ENCODE results near the gene G6PC1. TPM values are rescaled to one million over a fixed set of nuclear protein-coding genes. Genes with fewer than 3 reads are reported as not detected.
A peak's percentile ranks its signal among the peaks of the same experiment; 100 is the strongest.

G6PC1 gene
- total and polyA plus RNA-seq, 2 of the 13 experiments (the other 11 are each of a cell fraction or from before 2014, with no cell fraction given), result 1.7 to 37.9 TPM

GRCh38 chr17:42920106-42920900, 19.7 kb downstream of the G6PC1 start (continued):
- TF ChIP-seq CTCF (CRISPR knock-in tag; IDR thresholded peaks at IDR 0.05), result peak; percentile 29; the same call in 1 of the 2 replicates
- TF ChIP-seq MAX (IDR thresholded peaks at IDR 0.05), result 0 out of 2 replicates have a peak, but pooled peaks have one; percentile 39
- peak; percentile 64 for TF ChIP-seq IRF2 (CRISPR knock-in tag; IDR thresholded peaks at IDR 0.05)
- peak; percentile 61 for TF ChIP-seq ZEB1 (IDR thresholded peaks at IDR 0.05; ENCODE audit: insufficient replicate concordance, low read depth)
- peak; percentile 26; the same call in 1 of the 2 replicates for TF ChIP-seq ZBTB20 (CRISPR knock-in tag; IDR thresholded peaks at IDR 0.05; ENCODE audit: borderline replicate concordance, low read depth)
- TF ChIP-seq ZNF260 (CRISPR knock-in tag; IDR thresholded peaks at IDR 0.05; ENCODE audit: borderline replicate concordance, low read depth), result no peak
- no peak for TF ChIP-seq SKI (IDR thresholded peaks at IDR 0.05; ENCODE audit: partially characterized antibody)
- TF ChIP-seq ZMYM4 (CRISPR knock-in tag; IDR thresholded peaks at IDR 0.05), result peak; percentile 52; the same call in 1 of the 2 replicates
- TF ChIP-seq ZNF264 (CRISPR knock-in tag; IDR thresholded peaks at IDR 0.05), result peak; percentile 99
- 0 out of 2 replicates have a peak, but pooled peaks have one; percentile 32 for TF ChIP-seq THAP9 (CRISPR knock-in tag; IDR thresholded peaks at IDR 0.05; ENCODE audit: borderline replicate concordance)
- TF ChIP-seq ZNF124 (CRISPR knock-in tag; IDR thresholded peaks at IDR 0.05), result peak; percentile 24; the same call in 1 of the 2 replicates
- TF ChIP-seq ZNF605 (CRISPR knock-in tag; IDR thresholded peaks at IDR 0.05), result peak; percentile 82
- peak; percentile 4; the same call in 1 of the 2 replicates for TF ChIP-seq PHF21A (CRISPR knock-in tag; IDR thresholded peaks at IDR 0.05)
- TF ChIP-seq HIVEP1 (CRISPR knock-in tag; IDR thresholded peaks at IDR 0.05), result peak; percentile 64; the same call in 1 of the 2 replicates
- TF ChIP-seq ZNF670 (CRISPR knock-in tag; IDR thresholded peaks at IDR 0.05; ENCODE audit: borderline replicate concordance), result no peak
- TF ChIP-seq ZNF44 (CRISPR knock-in tag; IDR thresholded peaks at IDR 0.05), result 0 out of 2 replicates have a peak, but pooled peaks have one; percentile 49
- no peak for TF ChIP-seq ZNF766 (CRISPR knock-in tag; IDR thresholded peaks at IDR 0.05; ENCODE audit: borderline replicate concordance)
- peak; percentile 46; the same call in 1 of the 2 replicates for TF ChIP-seq GMEB1 (CRISPR knock-in tag; IDR thresholded peaks at IDR 0.05; ENCODE audit: borderline replicate concordance)
- peak; percentile 96 for TF ChIP-seq HNF4A (CRISPR knock-in tag; IDR thresholded peaks at IDR 0.05)

Measured in HepG2 (cell line).